Pancreas (tissue), 10 donors: Measurements from ENCODE around the gene RASL10A. TPM values are rescaled to one million over a fixed set of nuclear protein-coding genes. Genes with fewer than 3 reads are reported as not detected.
"Not testable (repeated sequence)": the region's sequence is repeated elsewhere in the genome, so short reads cannot be mapped to it uniquely, and the experiment has no call there.

Source experiments
- ATAC-seq, 4 donors: fragments of 200-7000 bp; cut with Tn5 transposase; one replicate each; pipeline versions ENCODE4 v1.8.0 to v1.9.1; 2020; ENCODE audit warnings: mild to moderate bottlenecking in 4 of 4, moderate library complexity in 4 of 4
- DNase-seq, 6 donors: peaks; one replicate each; pipeline ENCODE4 v3.0.0-alpha.2; 2020
- FAIRE-seq: peaks from 2 replicates; lab custom pipeline; 2012; peaks lifted over from hg19 to GRCh38; lab: Jason Lieb, UNC
- H3K27ac ChIP-seq, 4 donors: fragments of 200-600 bp; sonication (generic); 1 replicate in 3 of 4; 2 replicates in 1 of 4; pipeline versions ENCODE4 v1.5.0 to v1.8.0; 2020
- H3K27me3 ChIP-seq, 4 donors: fragments of 200-600 bp; one replicate each; pipeline ENCODE4 v1.8.0; 2021
- H3K36me3 ChIP-seq, 3 donors: fragments of 200-600 bp; sonication (generic) in 1 of 3; one replicate each; pipeline versions ENCODE4 v1.5.0 to v1.8.0; 2020 to 2021
- H3K4me1 ChIP-seq, 3 donors: fragments of 200-600 bp; one replicate each; pipeline ENCODE4 v1.8.0; 2021
- H3K4me3 ChIP-seq, 4 donors: fragments of 200-600 bp; sonication (generic) in 2 of 4; one replicate each; pipeline versions ENCODE4 v1.5.0 to v1.8.0; 2020 to 2021
- H3K9me3 ChIP-seq, 4 donors: fragments of 200-600 bp; one replicate each; pipeline ENCODE4 v1.8.0; 2021
- CTCF ChIP-seq, 4 donors: fragments of 200-600 bp; sonication (generic) in 3 of 4; IDR thresholded peaks; one replicate each; pipeline versions ENCODE4 v1.5.0 to v1.8.0; 2021; ENCODE audit warnings: antibody characterized with exemption in 4 of 4
- WGBS, 2 donors: extraction: QIAGEN DNeasy Blood & Tissue Kit; methylation state at CpG; one replicate each; pipeline ENCODE4 v1.1.7; 2013; 5-methylcytosine and 5-hydroxymethylcytosine counted together
- intact Hi-C, 3 donors: fragments of 100-400 bp; cut with DNase I; formaldehyde crosslinking; loops; one replicate each; pipeline versions ENCODE4 v1.11.1 to v1.14.2; 2022
- polyA plus RNA-seq, 2 donors: library from polyadenylated mRNA; stranded (reverse); fragments of 200-250 nt; gene quantifications; one replicate each; pipeline ENCODE4 v1.2.3, GENCODE V29; 2013
- total RNA-seq, 6 donors: library from RNA; stranded (reverse); fragmentation: NEBNext Ultra II Directional in 4 of 6; extraction: Animal tissue kit (Norgen Biotek cat#: 25700) in 4 of 6; gene quantifications; one replicate each; pipeline versions ENCODE4 v1.2.1 to v1.2.4, GENCODE V29; 2021 to 2023
- donor health status: healthy with polysubstance abuse.
- donor health status: DM: no; HTN: no; CAD: no; lungs with moderate emphysema.
- donor health status: DM: no; HTN: no; CAD: no.
- donor health status: control.
- donor health status: control.
- donor health status: Bipolar disorder and iron deficiency.
- donor health status: DM: yes; HTN: yes; CAD: no.
- donor health status: DM: no; HTN: no; CAD: no.
- donor health status: DM: no; HTN: no; CAD: no.
- donor health status: DM: yes; HTN: yes; CAD: no.

RASL10A gene
- under 1 TPM; 0.24 to 0.61 (median 0.50) TPM for total RNA-seq
- 1 to 10 TPM; 3.7 to 4.4 TPM for polyA plus RNA-seq

GRCh38 chr22:29315286-29316140 lies at the start of gene RASL10A:
RASL10A (minus strand) TSS chr22:29315697; CDS start chr22:29315246, 451 bp downstream.
- peak in 1 of 6 donors; percentile 82 for DNase-seq
- no peak for FAIRE-seq
- WGBS, 2 donors = 5 to 10% methylated on average over 36 to 103 of the region's 103 CpGs
- H3K27me3 ChIP-seq = peaks cover 0 to 10% (median 4%) of the 10 kb centered on the region in 4 donors
- H3K27ac ChIP-seq = no peak within 1 kb of the TSS
- H3K4me1 ChIP-seq = peaks cover 0 to 23% (median 0%) of the 10 kb centered on the region in 3 donors
- intact Hi-C loops = no loop called here
- H3K4me3 ChIP-seq = peak within 1 kb of the TSS in 3 of 4 donors; percentile 3 to 39 (median 13)
- no peak for ATAC-seq
- no peak for TF ChIP-seq CTCF (IDR thresholded peaks at IDR 0.05)
- H3K36me3 ChIP-seq = no peaks in the 10 kb centered on the region
- H3K9me3 ChIP-seq = no peaks in the 10 kb centered on the region

GRCh38 chr22:29359469-29359868 lies 44.0 kb upstream of the RASL10A start:
- no peaks in the 10 kb centered on the region for H3K4me1 ChIP-seq
- FAIRE-seq = no peak
- no peak overlapping the region for H3K4me3 ChIP-seq
- DNase-seq = peak in 4 of 6 donors; percentile 42 to 72 (median 62)
- no peak overlapping the region for H3K27ac ChIP-seq
- peaks cover 5 to 27% (median 6%) of the 10 kb centered on the region in 3 donors for H3K36me3 ChIP-seq
- ATAC-seq = peak; percentile 73 to 82 (median 76)
- H3K9me3 ChIP-seq = no peaks in the 10 kb centered on the region
- intact Hi-C loops = no loop called here
- peak in 3 of 4 donors; percentile 19 to 43 (median 32) for TF ChIP-seq CTCF (IDR thresholded peaks at IDR 0.05)
- H3K27me3 ChIP-seq = no peaks in the 10 kb centered on the region
- WGBS, 2 donors = 45 to 54% methylated on average over 9 of the region's 9 CpGs

- FAIRE-seq, H3K27ac ChIP-seq, H3K4me3 ChIP-seq, H3K9me3 ChIP-seq, ATAC-seq, DNase-seq, H3K27me3 ChIP-seq, intact Hi-C loops, H3K4me1 ChIP-seq: not testable (repeated sequence)
- H3K36me3 ChIP-seq = peaks cover 6 to 48% (median 18%) of the 10 kb centered on the region in 3 donors
- WGBS, 2 donors = 91 to 94% methylated on average over 12 of the region's 12 CpGs
Measured at GRCh38 chr22:29357193-29357890, 41.8 kb upstream of the RASL10A start.

- intact Hi-C loops = no loop called here
- ATAC-seq (no peak), FAIRE-seq (no peak), DNase-seq (no peak)
- TF ChIP-seq CTCF (IDR thresholded peaks at IDR 0.05) = no peak
- Histone ChIP-seq H3K9me3 (no peaks in the 10 kb centered on the region), H3K27me3 (no peaks in the 10 kb centered on the region), H3K36me3 (peaks cover 17 to 80% (median 28%) of the 10 kb centered on the region in 3 donors), H3K4me1 (no peaks in the 10 kb centered on the region), H3K4me3 (no peak overlapping the region), H3K27ac (no peak overlapping the region)
- 89 to 93% methylated on average over 8 of the region's 8 CpGs for WGBS, 2 donors
Measured at GRCh38 chr22:29353860-29354259, 38.4 kb upstream of the RASL10A start.

GRCh38 chr22:29353286-29353685 lies 37.8 kb upstream of the RASL10A start:
- ATAC-seq = no peak
- no peak for DNase-seq
- intact Hi-C loops = no loop called here
- WGBS, 2 donors = 91% methylated on average over 11 of the region's 11 CpGs
- Histone ChIP-seq H3K27ac (no peak overlapping the region), H3K4me3 (no peak overlapping the region), H3K36me3 (peaks cover 17 to 82% (median 24%) of the 10 kb centered on the region in 3 donors), H3K27me3 (no peaks in the 10 kb centered on the region), H3K9me3 (no peaks in the 10 kb centered on the region), H3K4me1 (no peaks in the 10 kb centered on the region)
- no peak for TF ChIP-seq CTCF (IDR thresholded peaks at IDR 0.05)
- FAIRE-seq = no peak
